CD8-positive, alpha-beta memory T cell (primary cell): ENCODE measurements around the gene PER3. TPM values are rescaled to one million over a fixed set of nuclear protein-coding genes. Genes with fewer than 3 reads are reported as not detected.

Experiments used
- CTCF ChIA-PET: fragments of 350-600 bp; sonication (Branson Sonifier 250); formaldehyde crosslinking; loops from one replicate; lab custom pipeline; 2021; ENCODE audit warnings: antibody characterized with exemption; lab: Charles Lee
- POLR2A ChIA-PET: fragments of 350-600 bp; sonication (Branson Sonifier 250); formaldehyde crosslinking; loops from one replicate; lab custom pipeline; 2021; ENCODE audit warnings: antibody characterized with exemption; lab: Charles Lee
- DNase-seq, 5 donors: peaks; one replicate each; pipeline versions ENCODE4 v3.0.0 to v3.0.0-alpha.2; 2020 to 2022; ENCODE audit warnings: mixed read lengths in 1 of 5
- H3K27ac ChIP-seq: one replicate; pipeline ENCODE4 v1.7.0; 2013; ENCODE audit warnings: low read depth, mild to moderate bottlenecking, low read length, moderate library complexity
- H3K27me3 ChIP-seq: 2 replicates; pipeline ENCODE4 v1.7.0; 2013; ENCODE audit warnings: low read length, mild to moderate bottlenecking; ENCODE audit not compliant: insufficient read depth, poor library complexity, severe bottlenecking
- H3K36me3 ChIP-seq: 2 replicates; pipeline ENCODE4 v1.7.0; 2013; ENCODE audit warnings: mild to moderate bottlenecking, low read length, moderate library complexity; ENCODE audit not compliant: insufficient read depth
- H3K4me1 ChIP-seq: 2 replicates; pipeline ENCODE4 v1.7.0; 2013; ENCODE audit warnings: mild to moderate bottlenecking, low read length, moderate library complexity; ENCODE audit not compliant: insufficient read depth
- H3K4me3 ChIP-seq: 2 replicates; pipeline ENCODE4 v1.7.0; 2013; ENCODE audit warnings: mild to moderate bottlenecking, low read length
- H3K9me3 ChIP-seq: 2 replicates; pipeline ENCODE4 v1.7.0; 2013; ENCODE audit warnings: mild to moderate bottlenecking, low read length
- H3K27ac Mint-ChIP-seq, 8 donors: one replicate each; pipeline ENCODE4 v1.8.0; 2020 to 2021; ENCODE audit warnings: mixed read lengths in 8 of 8, mild to moderate bottlenecking in 6 of 8, inconsistent platforms in 3 of 8, moderate library complexity in 3 of 8
- H3K27me3 Mint-ChIP-seq, 2 donors: one replicate each; pipeline ENCODE4 v1.8.0; 2020 to 2021; ENCODE audit warnings: mixed read lengths in 2 of 2, mild to moderate bottlenecking in 1 of 2, moderate library complexity in 1 of 2
- H3K36me3 Mint-ChIP-seq, 3 donors: one replicate each; pipeline ENCODE4 v1.8.0; 2020 to 2021; ENCODE audit warnings: mixed read lengths in 3 of 3, inconsistent platforms in 1 of 3, mild to moderate bottlenecking in 1 of 3
- H3K4me1 Mint-ChIP-seq, 3 donors: one replicate each; pipeline ENCODE4 v1.8.0; 2020 to 2021; ENCODE audit warnings: mixed read lengths in 3 of 3, inconsistent platforms in 1 of 3, mild to moderate bottlenecking in 1 of 3
- H3K4me3 Mint-ChIP-seq, 7 donors: one replicate each; pipeline ENCODE4 v1.8.0; 2020 to 2021; ENCODE audit warnings: mixed read lengths in 7 of 7, mild to moderate bottlenecking in 6 of 7, moderate library complexity in 4 of 7, inconsistent platforms in 2 of 7
- H3K9me3 Mint-ChIP-seq, 5 donors: one replicate each; pipeline ENCODE4 v1.8.0; 2020 to 2022; ENCODE audit warnings: mixed read lengths in 5 of 5, mild to moderate bottlenecking in 3 of 5, moderate library complexity in 2 of 5, inconsistent platforms in 1 of 5
- polyA plus RNA-seq: library from polyadenylated mRNA; unstranded; fragments of 300-500 nt; fragmentation: Illumina TruSeq; gene quantifications from one replicate; pipeline ENCODE4 v1.2.3, GENCODE V29; 2021
- total RNA-seq, 2 experiments: library from RNA; stranded (reverse); gene quantifications; one replicate each; pipeline ENCODE4 v1.2.3, GENCODE V29; 2021

The PER3 gene
- total and polyA plus RNA-seq, 3 experiments from 2014 or later, result 4.7 to 6.3 (median 4.7) TPM

DNA sequence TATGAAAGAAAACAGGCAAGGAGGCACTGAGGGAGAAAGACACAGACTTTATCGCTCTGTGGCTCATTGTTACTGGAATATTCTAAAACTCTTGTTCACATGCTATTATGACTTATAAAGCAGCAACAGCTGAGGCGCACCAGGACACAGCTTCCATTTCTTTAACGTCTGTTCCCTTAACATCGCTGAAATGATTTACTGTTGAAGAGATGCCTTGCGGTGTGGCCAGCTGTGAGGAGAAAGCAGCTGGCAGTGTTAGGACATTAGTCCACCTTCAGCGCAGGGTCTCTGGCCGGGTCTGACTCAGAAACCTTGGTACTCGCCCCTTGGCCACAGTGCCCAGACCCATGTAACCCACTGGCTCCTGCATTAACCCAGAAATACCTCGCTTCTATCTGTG lies 3.1 kb upstream of the PER3 start:
- Mint-ChIP-seq H3K27me3 (no peaks in the 10 kb centered on the region), H3K9me3 (no peaks in the 10 kb centered on the region), H3K27ac (peak overlapping the region in 2 of 8 donors; percentile 50 to 88), H3K4me3 (peak overlapping the region in 2 of 7 donors; percentile 0 to 68), H3K4me1 (peaks cover 30 to 40% (median 34%) of the 10 kb centered on the region in 3 donors), H3K36me3 (peaks cover 0 to 51% (median 3%) of the 10 kb centered on the region in 3 donors)
- DNase-seq, result no peak
- Histone ChIP-seq H3K27ac (no peak overlapping the region), H3K27me3 (no peaks in the 10 kb centered on the region), H3K4me1 (peaks cover 25% of the 10 kb centered on the region), H3K36me3 (peaks cover 13% of the 10 kb centered on the region), H3K4me3 (no peak overlapping the region), H3K9me3 (no peaks in the 10 kb centered on the region)
- CTCF ChIA-PET, result no interaction called here
- POLR2A ChIA-PET, result no interaction called here

DNA sequence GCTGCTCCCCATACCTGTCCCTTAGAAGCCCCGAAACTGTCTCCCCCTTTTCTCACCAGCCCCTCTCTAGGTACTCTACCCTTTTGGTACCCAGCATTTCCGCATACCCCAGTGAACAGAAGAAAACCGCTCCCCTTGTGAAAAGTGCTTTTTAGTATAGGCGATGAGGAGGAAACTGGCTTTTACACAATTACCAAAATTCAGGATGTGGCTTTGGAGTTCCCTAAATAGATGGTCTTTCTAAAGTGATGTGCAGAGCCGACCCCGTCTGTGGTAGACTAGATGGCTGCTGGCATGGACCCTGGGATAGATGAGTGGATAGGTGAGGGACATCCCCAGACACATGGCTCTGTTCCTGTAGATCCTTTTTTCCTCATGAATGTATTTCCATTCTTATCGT lies 2.6 kb upstream of the PER3 start:
- Histone ChIP-seq H3K4me1 (peaks cover 25% of the 10 kb centered on the region), H3K36me3 (peaks cover 13% of the 10 kb centered on the region), H3K4me3 (no peak overlapping the region), H3K27me3 (no peaks in the 10 kb centered on the region), H3K9me3 (no peaks in the 10 kb centered on the region), H3K27ac (no peak overlapping the region)
- ChIA-PET POLR2A (no interaction called here), CTCF (no interaction called here)
- peak overlapping the region in 5 of 7 donors; percentile 61 to 84 (median 77) for H3K4me3 Mint-ChIP-seq
- no peak for DNase-seq
- no peaks in the 10 kb centered on the region for H3K9me3 Mint-ChIP-seq
- peaks cover 0 to 47% (median 2%) of the 10 kb centered on the region in 3 donors for H3K36me3 Mint-ChIP-seq
- peak overlapping the region in 6 of 8 donors; percentile 2 to 90 (median 40) for H3K27ac Mint-ChIP-seq
- peaks cover 27 to 35% (median 30%) of the 10 kb centered on the region in 3 donors for H3K4me1 Mint-ChIP-seq
- no peaks in the 10 kb centered on the region for H3K27me3 Mint-ChIP-seq

DNA sequence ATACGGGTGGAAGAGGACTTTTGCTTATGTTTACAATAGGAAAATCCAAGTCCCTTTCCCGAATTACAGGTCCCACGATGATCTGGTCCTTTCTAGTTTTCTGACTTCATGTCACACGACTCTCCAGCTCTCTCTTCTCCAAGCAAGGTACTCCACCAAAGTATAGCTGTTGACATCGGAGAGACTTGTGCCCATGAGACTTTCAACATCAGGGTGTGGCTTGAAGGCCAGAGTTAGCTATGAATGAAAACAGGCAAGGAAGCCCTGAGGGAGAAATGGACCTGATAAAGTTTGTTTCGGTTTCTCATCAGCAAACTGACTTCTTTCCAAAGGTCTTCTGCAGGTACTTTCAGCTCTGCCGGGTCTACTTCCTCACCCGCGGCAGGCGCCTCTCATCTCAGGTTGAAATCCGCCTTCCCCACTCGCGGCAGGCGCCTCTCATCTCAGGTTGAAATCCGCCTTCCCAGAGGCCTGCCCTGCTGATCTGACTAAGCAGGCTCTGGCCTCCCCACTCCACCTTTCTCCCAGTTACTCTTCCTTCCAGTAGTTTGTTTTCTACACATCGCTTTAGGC lies 2.1 kb upstream of the PER3 start:
- Histone ChIP-seq H3K4me1 (peaks cover 25% of the 10 kb centered on the region), H3K27ac (no peak overlapping the region), H3K4me3 (no peak overlapping the region), H3K9me3 (no peaks in the 10 kb centered on the region), H3K27me3 (no peaks in the 10 kb centered on the region), H3K36me3 (peaks cover 13% of the 10 kb centered on the region)
- H3K4me3 Mint-ChIP-seq, result peak overlapping the region; percentile 61 to 84 (median 77)
- H3K36me3 Mint-ChIP-seq, result peaks cover 0 to 41% (median 1%) of the 10 kb centered on the region in 3 donors
- H3K27me3 Mint-ChIP-seq, result no peaks in the 10 kb centered on the region
- H3K27ac Mint-ChIP-seq, result peak overlapping the region; percentile 8 to 93 (median 82)
- peaks cover 25 to 35% (median 30%) of the 10 kb centered on the region in 3 donors for H3K4me1 Mint-ChIP-seq
- H3K9me3 Mint-ChIP-seq, result no peaks in the 10 kb centered on the region
- peak in 1 of 5 donors; percentile 20 for DNase-seq
- ChIA-PET POLR2A (no interaction called here), CTCF (no interaction called here)

DNA sequence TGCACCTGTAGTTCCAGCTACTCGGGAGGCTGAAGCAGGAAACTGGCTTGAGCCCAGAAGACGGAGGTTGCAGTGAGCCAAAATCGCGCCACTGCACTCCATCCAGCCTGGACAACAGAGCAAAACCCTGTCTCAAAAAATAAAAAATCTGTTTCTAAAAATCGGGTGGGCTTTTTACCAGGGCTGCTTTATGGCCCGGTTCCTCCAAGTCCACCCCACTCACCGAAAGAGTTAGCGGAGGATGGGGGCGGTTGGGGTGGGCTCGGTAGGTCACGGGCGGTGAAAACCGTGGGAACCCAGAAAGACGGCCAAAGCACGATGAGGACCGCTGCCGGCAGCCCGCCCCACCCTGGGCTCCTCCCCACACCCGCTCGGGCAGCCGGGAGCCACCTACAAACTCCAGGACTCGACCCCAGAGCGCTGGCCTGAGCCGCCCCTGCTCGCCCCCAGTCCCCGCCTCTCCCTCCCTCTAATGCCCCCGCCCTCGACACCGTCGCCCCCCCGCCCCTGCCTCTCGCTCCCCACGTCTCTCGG lies 846 bp upstream of the PER3 start:
- no peaks in the 10 kb centered on the region for H3K9me3 ChIP-seq
- peaks cover 25% of the 10 kb centered on the region for H3K4me1 ChIP-seq
- H3K36me3 ChIP-seq, result peaks cover 2% of the 10 kb centered on the region
- peak overlapping the region; percentile 52 for H3K4me3 ChIP-seq
- Mint-ChIP-seq H3K4me3 (peak overlapping the region; percentile 66 to 90 (median 77)), H3K4me1 (peaks cover 25 to 35% (median 30%) of the 10 kb centered on the region in 3 donors), H3K27ac (peak overlapping the region; percentile 34 to 91 (median 82)), H3K9me3 (no peaks in the 10 kb centered on the region), H3K36me3 (peaks cover 0 to 36% (median 1%) of the 10 kb centered on the region in 3 donors), H3K27me3 (no peaks in the 10 kb centered on the region)
- no peaks in the 10 kb centered on the region for H3K27me3 ChIP-seq
- peak overlapping the region; percentile 10 for H3K27ac ChIP-seq
- ChIA-PET CTCF (no interaction called here), POLR2A (no interaction called here)
- no peak for DNase-seq

DNA sequence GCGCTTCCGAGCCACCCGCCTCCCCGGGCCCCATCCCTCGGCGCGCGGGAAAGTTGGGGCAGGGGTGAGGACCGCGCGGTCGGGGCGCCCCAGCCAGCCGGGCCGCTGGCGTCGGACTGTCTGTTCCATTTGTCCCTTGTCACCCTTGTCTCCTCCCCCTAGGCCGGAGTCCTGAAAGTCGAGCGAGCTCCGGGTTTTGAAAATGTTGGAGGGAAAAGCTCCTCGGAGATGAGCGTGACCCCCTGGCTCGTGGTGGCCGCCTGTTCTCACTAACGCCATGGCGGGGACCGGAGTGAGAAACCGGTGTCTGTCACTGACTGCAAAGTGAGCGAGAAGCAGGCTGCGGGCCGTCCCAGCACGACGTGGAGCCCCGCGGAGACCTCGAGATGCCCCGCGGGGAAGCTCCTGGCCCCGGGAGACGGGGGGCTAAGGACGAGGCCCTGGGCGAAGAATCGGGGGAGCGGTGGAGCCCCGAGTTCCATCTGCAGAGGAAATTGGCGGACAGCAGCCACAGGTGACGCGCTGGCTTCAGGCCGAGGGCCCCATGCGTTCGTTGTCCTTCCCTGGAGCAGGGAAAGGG lies 491 bp downstream of the PER3 start:
- Histone ChIP-seq H3K36me3 (no peaks in the 10 kb centered on the region), H3K9me3 (no peaks in the 10 kb centered on the region), H3K4me1 (peaks cover 25% of the 10 kb centered on the region), H3K4me3 (no peak overlapping the region), H3K27me3 (no peaks in the 10 kb centered on the region), H3K27ac (no peak overlapping the region)
- H3K36me3 Mint-ChIP-seq, result peaks cover 4 to 38% (median 9%) of the 10 kb centered on the region in 3 donors
- H3K4me3 Mint-ChIP-seq, result peak overlapping the region; percentile 63 to 84 (median 68)
- H3K27ac Mint-ChIP-seq, result peak overlapping the region in 6 of 8 donors; percentile 25 to 84 (median 76)
- ChIA-PET CTCF (no interaction called here), POLR2A (no interaction called here)
- H3K4me1 Mint-ChIP-seq, result peaks cover 25 to 35% (median 30%) of the 10 kb centered on the region in 3 donors
- no peaks in the 10 kb centered on the region for H3K27me3 Mint-ChIP-seq
- no peaks in the 10 kb centered on the region for H3K9me3 Mint-ChIP-seq
- peak in 2 of 5 donors; percentile 5 to 53 for DNase-seq

DNA sequence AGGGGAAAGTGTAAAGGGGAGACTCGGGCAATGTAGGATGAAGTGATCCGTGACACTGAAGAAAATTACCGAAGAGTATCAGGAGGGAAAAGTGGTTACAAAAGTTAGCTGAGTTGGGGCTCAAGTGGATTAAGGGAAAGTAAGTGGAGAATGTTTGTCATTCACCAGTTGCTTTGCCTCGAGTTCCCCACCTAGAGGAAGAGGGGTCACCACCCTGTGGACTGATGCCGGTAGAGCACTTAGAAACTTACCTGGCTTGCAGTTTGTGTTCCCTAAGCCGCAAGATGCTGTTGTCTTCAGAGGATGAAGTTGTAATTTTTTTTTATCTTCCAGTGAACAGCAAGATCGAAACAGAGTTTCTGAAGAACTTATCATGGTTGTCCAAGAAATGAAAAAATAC lies 1.0 kb downstream of the PER3 start:
- Histone ChIP-seq H3K27me3 (no peaks in the 10 kb centered on the region), H3K9me3 (no peaks in the 10 kb centered on the region), H3K27ac (no peak overlapping the region), H3K36me3 (no peaks in the 10 kb centered on the region), H3K4me1 (peaks cover 25% of the 10 kb centered on the region), H3K4me3 (no peak overlapping the region)
- Mint-ChIP-seq H3K4me1 (peaks cover 25 to 35% (median 30%) of the 10 kb centered on the region in 3 donors), H3K27ac (peak overlapping the region; percentile 25 to 92 (median 82)), H3K9me3 (peaks cover 0 to 5% (median 1%) of the 10 kb centered on the region in 5 donors), H3K4me3 (peak overlapping the region; percentile 63 to 77 (median 68)), H3K27me3 (no peaks in the 10 kb centered on the region), H3K36me3 (peaks cover 8 to 38% (median 14%) of the 10 kb centered on the region in 3 donors)
- ChIA-PET POLR2A (no interaction called here), CTCF (no interaction called here)
- no peak for DNase-seq

DNA sequence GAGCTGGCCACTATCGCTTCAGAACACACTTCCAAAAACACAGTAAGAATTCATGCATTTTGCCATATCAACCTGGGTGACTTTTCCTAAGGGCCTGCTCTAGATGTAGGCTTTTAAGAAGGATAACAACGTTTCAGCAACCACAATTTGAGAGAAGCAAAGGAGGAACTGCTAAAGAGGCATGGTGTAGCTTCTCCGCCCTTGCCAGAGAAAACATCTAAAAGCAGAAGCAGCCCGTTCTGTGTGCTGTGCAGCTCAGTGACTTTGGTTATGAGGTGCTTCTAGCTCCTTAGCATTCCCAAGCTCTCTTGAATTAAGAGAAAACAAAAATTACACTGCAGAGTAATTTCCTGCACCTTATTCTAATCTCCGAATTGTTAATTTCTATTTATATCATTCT lies 2.7 kb downstream of the PER3 start:
- Histone ChIP-seq H3K27me3 (no peaks in the 10 kb centered on the region), H3K9me3 (peaks cover 12% of the 10 kb centered on the region), H3K4me1 (peaks cover 18% of the 10 kb centered on the region), H3K36me3 (no peaks in the 10 kb centered on the region), H3K4me3 (no peak overlapping the region), H3K27ac (no peak overlapping the region)
- Mint-ChIP-seq H3K4me3 (peak overlapping the region in 1 of 7 donors; percentile 72), H3K4me1 (peaks cover 18 to 23% (median 20%) of the 10 kb centered on the region in 3 donors), H3K27me3 (no peaks in the 10 kb centered on the region), H3K27ac (peak overlapping the region in 1 of 8 donors; percentile 25), H3K9me3 (peaks cover 4 to 14% (median 11%) of the 10 kb centered on the region in 5 donors), H3K36me3 (peaks cover 15 to 42% (median 30%) of the 10 kb centered on the region in 3 donors)
- ChIA-PET CTCF (no interaction called here), POLR2A (no interaction called here)
- DNase-seq, result no peak

DNA sequence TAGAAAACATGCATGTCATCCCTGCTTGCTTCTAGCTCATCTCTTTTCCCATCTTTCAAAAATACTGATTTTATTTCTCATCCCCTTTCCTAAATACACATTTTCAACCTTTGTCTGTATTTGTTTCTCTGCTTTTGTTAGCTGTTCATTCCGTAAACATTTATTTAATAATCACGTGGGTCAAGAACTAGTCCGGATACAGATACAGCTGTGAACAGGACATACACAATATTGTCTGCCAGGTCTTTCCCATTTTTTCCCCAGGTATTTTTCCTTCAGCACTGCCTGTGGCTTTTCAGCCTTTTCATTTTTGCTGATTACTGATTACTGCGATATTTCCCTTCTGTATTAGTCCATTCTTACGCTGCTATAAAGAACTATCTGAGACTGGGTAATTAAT lies 5.7 kb downstream of the PER3 start:
- Mint-ChIP-seq H3K27me3 (no peaks in the 10 kb centered on the region), H3K36me3 (peaks cover 23 to 46% (median 38%) of the 10 kb centered on the region in 3 donors), H3K9me3 (peaks cover 4 to 16% (median 12%) of the 10 kb centered on the region in 5 donors), H3K27ac (no peak overlapping the region), H3K4me1 (peaks cover 7 to 9% (median 8%) of the 10 kb centered on the region in 3 donors), H3K4me3 (no peak overlapping the region)
- CTCF ChIA-PET, result interaction anchor here (0.9 kb wide), 1 partner anchor 116 kb away, joined by 3 read pairs; no protein-coding TSS in a partner anchor
- POLR2A ChIA-PET, result no interaction called here
- no peak overlapping the region for H3K4me3 ChIP-seq
- DNase-seq, result no peak
- H3K9me3 ChIP-seq, result peaks cover 12% of the 10 kb centered on the region
- H3K27ac ChIP-seq, result no peak overlapping the region
- H3K27me3 ChIP-seq, result no peaks in the 10 kb centered on the region
- H3K4me1 ChIP-seq, result peaks cover 2% of the 10 kb centered on the region
- no peaks in the 10 kb centered on the region for H3K36me3 ChIP-seq
